MCF 10A (cell line): ENCODE data around the gene RTBDN. TPM values are rescaled to one million over a fixed set of nuclear protein-coding genes. Genes with fewer than 3 reads are reported as not detected.
A peak's percentile ranks its signal among the peaks of the same experiment; 100 is the strongest.

Experiments
- BruUV-seq: library from RNA; stranded (reverse); fragments of 400-500 nt; replicated peaks from 2 replicates; lab custom pipeline; 2021; lab: Mats Ljungman, UMichigan
- CTCF ChIA-PET: fragments of 300-600 bp; sonication (Branson Sonifier 250); formaldehyde crosslinking; extraction: SDS; loops from one replicate; lab custom pipeline; 2021; ENCODE audit warnings: antibody characterized with exemption, inconsistent platforms; lab: Yijun Ruan, JAX
- POLR2A ChIA-PET: fragments of 300-600, 350-650 bp; sonication (Branson Sonifier 250); formaldehyde crosslinking; extraction: SDS; loops from one replicate; lab custom pipeline; 2020; ENCODE audit warnings: antibody characterized with exemption, inconsistent platforms; lab: Yijun Ruan, JAX
- DNase-seq: peaks from one replicate; pipeline ENCODE4 v3.0.0-alpha.2; 2018; ENCODE audit not compliant: unreplicated experiment
- H3K27ac Mint-ChIP-seq: one replicate; pipeline ENCODE4 v1.8.0; 2022; ENCODE audit warnings: mild to moderate bottlenecking, low read depth, mixed read lengths; ENCODE audit not compliant: unreplicated experiment
- H3K27me3 Mint-ChIP-seq: one replicate; pipeline ENCODE4 v1.8.0; 2022; ENCODE audit warnings: mixed read lengths; ENCODE audit not compliant: insufficient read depth, unreplicated experiment
- H3K36me3 Mint-ChIP-seq: one replicate; pipeline ENCODE4 v1.8.0; 2022; ENCODE audit warnings: mild to moderate bottlenecking, moderate library complexity, mixed read lengths; ENCODE audit not compliant: insufficient read depth, unreplicated experiment
- H3K4me1 Mint-ChIP-seq: one replicate; pipeline ENCODE4 v1.8.0; 2022; ENCODE audit warnings: mixed read lengths; ENCODE audit not compliant: insufficient read depth, unreplicated experiment
- H3K4me3 Mint-ChIP-seq: one replicate; pipeline ENCODE4 v1.8.0; 2022; ENCODE audit warnings: mild to moderate bottlenecking, moderate library complexity, mixed read lengths; ENCODE audit not compliant: unreplicated experiment
- H3K9me3 Mint-ChIP-seq: one replicate; pipeline ENCODE4 v1.8.0; 2022; ENCODE audit warnings: mixed read lengths; ENCODE audit not compliant: unreplicated experiment
- intact Hi-C: fragments of 100-400 bp; cut with micrococcal nuclease; formaldehyde crosslinking; loops from 2 replicates; pipeline ENCODE4 v1.14.1; 2022
- total RNA-seq: library from RNA; stranded (reverse); gene quantifications from 2 replicates; pipeline ENCODE4 v1.2.3, GENCODE V29; 2022
- TF ChIP-seq, protein P1 (sequence below): fragments of 200-600 bp; IDR thresholded peaks from one replicate; pipeline ENCODE4 v1.8.0; 2022; ENCODE audit warnings: antibody characterized with exemption, mild to moderate bottlenecking; ENCODE audit not compliant: unreplicated experiment

Gene RTBDN
- total RNA-seq, 1 experiment from 2014 or later, result not detected

- no peaks in the 10 kb centered on the region for H3K9me3 Mint-ChIP-seq
- no peaks in the 10 kb centered on the region for H3K27me3 Mint-ChIP-seq
- no TSS peak for BruUV-seq
- CTCF ChIA-PET, result interaction anchor here (0.6 to 2.0 kb wide), 5 partner anchors 9 to 105 kb away, joined by 3 to 8 read pairs (median 5); no protein-coding TSS in a partner anchor
- H3K27ac Mint-ChIP-seq, result no peak overlapping the region
- intact Hi-C loops, result no loop called here
- POLR2A ChIA-PET, result interaction anchor here (0.7 to 2.7 kb wide), 8 partner anchors 10 to 369 kb away, joined by 3 to 91 read pairs (median 3); partner anchors contain the start of genes GCDH, GET3, JUNB and ZNF490
- H3K4me1 Mint-ChIP-seq, result peaks cover 7% of the 10 kb centered on the region
- no peak for DNase-seq
- no peaks in the 10 kb centered on the region for H3K36me3 Mint-ChIP-seq
- TF ChIP-seq, protein P1, sequence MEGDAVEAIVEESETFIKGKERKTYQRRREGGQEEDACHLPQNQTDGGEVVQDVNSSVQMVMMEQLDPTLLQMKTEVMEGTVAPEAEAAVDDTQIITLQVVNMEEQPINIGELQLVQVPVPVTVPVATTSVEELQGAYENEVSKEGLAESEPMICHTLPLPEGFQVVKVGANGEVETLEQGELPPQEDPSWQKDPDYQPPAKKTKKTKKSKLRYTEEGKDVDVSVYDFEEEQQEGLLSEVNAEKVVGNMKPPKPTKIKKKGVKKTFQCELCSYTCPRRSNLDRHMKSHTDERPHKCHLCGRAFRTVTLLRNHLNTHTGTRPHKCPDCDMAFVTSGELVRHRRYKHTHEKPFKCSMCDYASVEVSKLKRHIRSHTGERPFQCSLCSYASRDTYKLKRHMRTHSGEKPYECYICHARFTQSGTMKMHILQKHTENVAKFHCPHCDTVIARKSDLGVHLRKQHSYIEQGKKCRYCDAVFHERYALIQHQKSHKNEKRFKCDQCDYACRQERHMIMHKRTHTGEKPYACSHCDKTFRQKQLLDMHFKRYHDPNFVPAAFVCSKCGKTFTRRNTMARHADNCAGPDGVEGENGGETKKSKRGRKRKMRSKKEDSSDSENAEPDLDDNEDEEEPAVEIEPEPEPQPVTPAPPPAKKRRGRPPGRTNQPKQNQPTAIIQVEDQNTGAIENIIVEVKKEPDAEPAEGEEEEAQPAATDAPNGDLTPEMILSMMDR, result no peak
- peak overlapping the region; percentile 68 for H3K4me3 Mint-ChIP-seq
Observed at GRCh38 chr19:12783291-12783848, 51.0 kb downstream of the RTBDN start.

DNA sequence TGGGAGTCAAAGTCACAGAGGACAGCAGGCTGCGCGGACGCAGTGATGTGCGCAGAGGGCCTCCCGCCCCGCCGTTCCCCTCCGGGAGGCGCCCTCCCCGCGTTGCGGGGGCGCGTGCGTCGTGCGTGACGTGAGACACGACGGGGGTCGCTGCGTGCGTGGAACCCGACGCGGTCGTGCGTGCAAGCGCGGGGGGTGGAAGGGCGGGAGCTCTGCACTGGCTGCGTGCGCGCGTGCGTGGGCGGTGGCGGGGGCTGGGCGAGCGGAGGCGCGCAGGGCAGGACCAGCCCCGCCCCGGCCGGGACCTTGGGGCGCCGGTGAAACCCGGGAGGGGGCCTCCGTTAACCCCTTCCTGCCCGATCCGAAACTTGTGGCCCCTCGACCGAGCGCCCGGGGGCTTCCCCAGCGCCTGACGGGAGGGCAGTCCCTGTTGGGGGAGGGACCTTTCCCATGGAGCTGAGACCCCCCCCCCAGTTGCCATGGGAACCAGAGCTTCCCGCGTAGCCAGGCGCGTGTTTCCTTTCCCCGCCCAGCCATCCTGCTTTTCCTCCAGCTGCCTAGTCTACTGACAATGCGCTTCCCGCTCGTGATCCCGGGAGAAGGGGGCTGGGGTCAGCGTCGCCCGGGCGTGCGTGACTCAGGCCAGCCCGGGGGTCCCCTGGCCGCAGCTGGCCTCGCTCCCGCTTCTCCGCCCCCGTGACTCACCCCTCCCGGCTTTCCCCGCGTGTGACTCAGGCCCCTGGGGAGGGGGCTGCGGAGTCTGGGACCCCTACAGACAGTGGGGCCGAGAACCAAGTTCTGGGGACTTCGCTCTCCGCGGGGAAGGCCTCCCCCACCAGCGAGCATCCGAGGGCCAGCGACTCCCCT lies 51.7 kb downstream of the RTBDN start:
- ChIA-PET POLR2A (interaction anchor here (0.5 to 2.7 kb wide), 13 partner anchors 11 to 370 kb away, joined by 3 to 91 read pairs (median 3); partner anchors contain the start of genes GCDH, GET3, JUNB and ZNF490), CTCF (interaction anchor here (0.6 to 2.0 kb wide), 6 partner anchors 10 to 104 kb away, joined by 3 to 8 read pairs (median 4); no protein-coding TSS in a partner anchor)
- TF ChIP-seq, protein P1, result no peak
- peak; percentile 72 for DNase-seq
- intact Hi-C loops, result no loop called here
- Mint-ChIP-seq H3K27me3 (no peaks in the 10 kb centered on the region), H3K4me3 (peak overlapping the region; percentile 68), H3K4me1 (peaks cover 5% of the 10 kb centered on the region), H3K27ac (no peak overlapping the region), H3K36me3 (no peaks in the 10 kb centered on the region), H3K9me3 (no peaks in the 10 kb centered on the region)
- BruUV-seq, result no TSS peak

DNA sequence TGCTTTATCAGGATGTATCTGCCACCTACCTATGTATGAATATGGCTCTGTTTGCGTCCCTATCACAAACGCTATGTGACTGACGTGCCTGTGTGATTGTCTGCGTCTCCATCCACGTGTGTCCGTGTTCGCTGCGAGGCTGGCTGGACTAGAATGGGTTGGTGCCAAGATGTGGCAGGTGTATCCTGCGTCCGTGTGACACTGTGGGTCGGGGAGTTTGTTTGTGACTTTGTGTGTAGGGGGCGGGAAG lies 52.3 kb downstream of the RTBDN start:
- Mint-ChIP-seq H3K4me1 (peaks cover 5% of the 10 kb centered on the region), H3K9me3 (no peaks in the 10 kb centered on the region), H3K27me3 (no peaks in the 10 kb centered on the region), H3K4me3 (peak overlapping the region; percentile 68), H3K27ac (no peak overlapping the region), H3K36me3 (no peaks in the 10 kb centered on the region)
- TF ChIP-seq, protein P1, result no peak
- intact Hi-C loops, result no loop called here
- BruUV-seq, result no TSS peak
- CTCF ChIA-PET, result interaction anchor here (0.6 to 2.0 kb wide), 3 partner anchors 14 to 65 kb away, joined by 4 to 8 read pairs (median 7); no protein-coding TSS in a partner anchor
- no peak for DNase-seq
- POLR2A ChIA-PET, result interaction anchor here (0.6 to 2.7 kb wide), 7 partner anchors 12 to 196 kb away, joined by 3 to 91 read pairs (median 4); partner anchors contain the start of genes GCDH and JUNB
